Erythroblast (primary cell): ENCODE measurements around the gene BICD2.
"Not testable (repeated sequence)": the region's sequence is repeated elsewhere in the genome, so short reads cannot be mapped to it uniquely, and the experiment has no call there.

Source experiments
- DNase-seq, 2 experiments: peaks; one replicate each; lab custom pipeline; 2025; lab: John Stamatoyannopoulos, UW
- GATA1 ChIP-seq: IDR thresholded peaks from 2 replicates; pipeline ENCODE4 v1.6.1; 2011; ENCODE audit warnings: low read depth, mild to moderate bottlenecking, control low read depth, low read length, moderate library complexity
- POLR2A ChIP-seq: IDR thresholded peaks from 2 replicates; pipeline ENCODE4 v1.6.1; 2011; ENCODE audit warnings: mild to moderate bottlenecking, low read length

The BICD2 gene

DNA sequence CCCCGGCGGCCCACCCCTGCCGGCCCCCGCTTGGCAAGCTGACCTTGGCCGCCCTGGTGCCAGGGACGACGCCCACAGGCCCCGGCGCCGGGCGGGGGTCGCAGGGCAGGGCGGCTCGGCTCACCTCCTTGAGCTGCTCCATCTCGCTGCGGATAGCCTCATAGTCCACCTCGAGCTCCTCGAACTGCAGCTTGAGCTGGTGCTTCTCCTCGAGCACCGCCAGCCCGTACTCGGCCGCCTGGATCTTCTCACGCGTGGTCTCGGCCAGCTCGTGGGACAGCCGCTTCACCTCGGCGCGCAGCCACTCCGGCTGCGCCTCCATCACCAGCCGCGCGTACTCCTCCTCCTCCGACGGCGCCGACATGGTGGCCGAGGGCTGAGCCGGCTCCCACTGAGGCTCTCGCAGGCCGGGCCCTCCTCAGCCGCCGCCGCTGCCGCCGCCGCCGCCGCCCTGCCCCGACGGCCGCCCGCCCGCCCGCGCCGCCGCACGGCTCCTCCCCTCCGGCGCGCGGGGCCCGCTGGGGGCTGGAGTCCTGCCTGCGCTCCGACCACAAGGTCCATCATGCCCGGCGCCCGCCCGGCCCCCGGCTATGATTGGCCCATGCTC lies at the start of gene BICD2:
Gene BICD2 (minus strand): TSS at position 453 of the 607 bp plus-strand sequence. CDS start 89 bp downstream, at position 364.
- no peak for DNase-seq

DNA sequence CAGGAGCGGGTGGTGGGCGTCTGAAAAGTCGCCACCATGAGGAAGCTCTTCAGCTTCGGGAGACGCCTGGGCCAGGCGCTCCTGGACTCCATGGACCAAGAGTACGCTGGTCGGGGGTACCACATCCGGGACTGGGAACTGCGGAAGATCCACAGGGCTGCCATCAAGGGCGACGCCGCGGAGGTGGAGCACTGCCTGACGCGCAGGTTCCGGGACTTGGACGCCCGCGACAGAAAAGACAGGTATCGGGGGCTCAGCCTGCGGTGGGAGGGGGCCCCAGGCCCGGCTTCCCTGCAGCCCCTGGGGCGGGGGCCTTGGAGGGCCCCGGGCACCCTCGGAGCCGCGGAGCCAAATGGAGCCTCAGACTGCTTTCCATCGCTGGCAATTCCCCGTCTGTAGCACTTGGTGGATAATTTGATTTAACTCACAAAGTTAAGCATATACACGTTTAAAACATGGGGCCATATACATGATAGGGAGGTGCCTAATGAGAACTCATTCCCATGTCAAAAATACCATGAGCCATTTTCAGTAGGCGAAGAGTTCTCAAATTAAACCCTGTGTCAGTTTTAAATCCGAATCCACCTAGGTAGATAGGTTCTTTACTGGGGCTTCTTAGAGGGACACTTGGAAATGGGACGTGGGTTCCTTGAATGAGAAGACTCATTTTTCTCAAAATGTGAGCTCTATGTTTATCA lies 45.1 kb upstream of the BICD2 start:
- not testable (repeated sequence) for DNase-seq

More for the DNA sequence above, at the start of gene BICD2:
- TF ChIP-seq GATA1 (no peak), POLR2A (no peak)

DNA sequence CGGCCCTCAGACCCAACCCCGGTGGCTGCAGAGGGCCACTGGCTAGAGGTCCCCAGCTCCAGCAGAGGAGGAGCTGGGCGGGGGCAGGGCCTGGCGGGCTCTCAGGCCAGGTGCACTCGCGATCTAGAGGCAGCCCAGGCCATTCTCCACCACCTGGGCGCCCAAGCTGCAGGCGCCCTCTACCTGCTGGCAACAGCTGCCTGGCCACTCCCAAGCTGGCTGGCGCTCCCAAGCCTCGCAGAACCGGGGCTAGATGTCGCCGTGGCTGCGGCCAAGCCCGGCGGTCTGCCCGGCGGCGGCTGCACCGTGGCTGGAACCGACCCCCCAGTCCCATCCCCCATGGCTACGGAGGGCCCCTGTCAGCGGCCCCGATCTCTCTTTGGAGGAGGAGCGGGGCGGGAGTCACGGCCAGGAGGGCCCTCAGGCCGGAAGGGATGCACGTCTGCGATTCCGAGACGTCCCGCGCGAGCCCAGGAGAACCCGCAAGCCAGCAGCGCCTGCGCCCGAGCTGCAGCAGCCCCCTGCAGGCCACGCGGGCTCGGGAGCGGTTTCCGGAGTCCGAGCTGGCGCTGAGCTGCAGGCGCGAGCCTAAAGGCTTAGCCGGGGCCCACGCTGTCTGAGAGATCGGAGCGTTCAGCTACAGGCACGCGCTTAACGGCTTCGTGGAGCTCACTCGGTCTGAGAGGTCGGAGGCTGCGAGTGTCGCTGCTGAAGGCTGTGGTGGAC lies 44.3 kb upstream of the BICD2 start:
- TF ChIP-seq POLR2A (no peak), GATA1 (no peak)
- DNase-seq = peak; percentile 45 to 62

DNA sequence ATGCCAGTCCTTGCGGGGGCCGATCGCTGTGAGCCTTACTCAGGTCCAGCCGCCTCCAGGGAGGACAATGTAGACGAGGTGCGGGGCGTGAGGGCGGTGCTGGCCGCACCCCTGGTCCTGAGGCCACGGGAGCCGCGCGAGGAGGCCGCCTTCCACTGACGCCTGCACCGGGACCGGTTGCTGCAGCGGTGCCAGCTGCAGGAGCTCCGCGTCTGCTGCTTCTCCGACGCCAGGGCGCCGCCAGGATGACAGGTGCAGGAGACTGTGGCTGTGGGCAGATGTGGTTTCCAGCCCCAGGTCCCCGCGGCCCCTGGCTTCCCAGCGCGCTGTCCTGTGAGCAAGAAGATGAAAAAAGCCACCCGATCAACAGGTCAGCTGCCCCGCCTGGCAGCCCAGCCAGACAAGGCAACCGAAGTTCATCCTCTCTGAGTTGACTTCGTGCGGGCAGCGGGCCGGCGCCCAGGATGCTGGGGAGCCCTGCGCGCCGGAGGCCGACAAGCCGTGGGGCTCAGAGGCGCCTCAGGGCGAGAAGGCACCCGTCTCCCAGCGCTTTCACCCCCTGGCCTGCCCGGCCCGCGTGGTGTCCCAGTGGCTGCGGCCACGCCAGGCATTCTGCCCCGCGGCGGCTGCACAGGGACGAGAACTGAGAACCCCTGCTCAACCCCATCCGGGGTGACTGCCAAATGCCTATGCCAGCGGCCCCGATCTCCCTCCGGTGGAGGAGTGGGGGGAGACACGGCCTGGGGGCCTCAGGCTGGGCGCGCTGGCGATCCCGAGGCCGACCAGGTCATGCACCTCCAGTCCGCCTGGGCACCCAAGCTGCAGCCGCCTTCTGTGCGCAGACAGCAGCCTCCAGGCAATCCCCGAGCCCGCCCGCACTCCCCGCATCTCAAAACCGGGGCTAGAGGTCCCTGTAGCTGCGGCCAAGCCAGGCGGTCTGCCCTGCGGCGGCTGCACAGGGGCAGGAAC lies 43.4 kb upstream of the BICD2 start:
- no peak for DNase-seq
- TF ChIP-seq GATA1 (no peak), POLR2A (no peak)

DNA sequence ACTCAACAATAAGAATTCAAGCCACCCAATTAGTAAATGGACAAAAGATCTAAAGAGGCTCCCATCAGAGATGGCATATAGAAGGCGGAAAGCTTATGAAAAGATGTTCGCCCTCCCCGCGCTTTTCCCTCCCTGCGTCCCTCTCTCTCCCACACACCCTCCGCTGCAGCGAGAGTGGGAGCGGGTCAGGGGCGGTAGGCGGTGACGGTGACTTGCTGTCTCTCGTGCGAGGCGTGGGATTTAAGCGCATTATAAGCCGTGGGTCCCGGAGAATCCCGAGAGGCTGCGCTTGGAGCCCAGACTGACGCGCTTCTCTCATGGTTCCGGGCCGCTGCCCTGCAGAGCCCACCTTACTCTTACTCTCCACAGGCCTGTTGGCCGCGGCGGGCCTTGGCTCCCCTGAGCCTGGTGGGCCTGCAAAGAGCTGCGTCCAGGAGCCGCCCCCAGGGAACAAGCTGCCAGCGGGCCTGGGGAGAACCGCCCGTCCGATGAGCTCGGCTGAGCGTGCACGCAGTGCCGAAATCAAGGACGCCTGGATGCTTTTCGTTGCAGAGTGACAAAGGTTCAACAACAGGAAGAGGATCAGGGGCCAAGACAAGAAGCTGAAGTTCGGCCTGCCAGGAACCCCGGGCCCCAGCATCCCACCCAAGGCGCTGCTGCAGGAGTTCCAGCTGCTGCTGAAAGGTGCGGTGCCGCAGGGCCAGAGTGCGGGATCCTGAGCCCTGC lies 42.6 kb upstream of the BICD2 start:
- no peak for DNase-seq
- TF ChIP-seq GATA1 (no peak), POLR2A (no peak)

DNA sequence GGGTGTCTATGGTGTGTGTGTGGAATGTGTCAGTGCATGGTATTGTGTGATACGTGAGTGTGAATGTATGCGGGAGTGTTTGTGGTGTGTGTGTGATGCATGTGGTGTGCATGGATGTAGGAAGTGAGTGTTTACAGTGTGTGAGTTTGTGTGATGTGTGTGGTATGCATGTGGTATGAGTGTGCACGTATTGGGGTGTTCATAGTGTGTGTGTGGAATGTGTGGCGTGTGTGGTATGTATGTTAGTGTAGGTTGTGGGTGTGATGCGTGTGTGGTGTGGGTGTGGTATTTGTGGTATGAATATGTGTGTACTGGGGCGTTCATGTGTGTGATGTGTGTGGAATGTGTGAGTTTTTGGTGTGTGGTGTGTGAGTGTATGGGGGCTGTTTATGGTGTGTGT lies 40.1 kb upstream of the BICD2 start:
- DNase-seq = no peak
- TF ChIP-seq POLR2A (no peak), GATA1 (no peak)

DNA sequence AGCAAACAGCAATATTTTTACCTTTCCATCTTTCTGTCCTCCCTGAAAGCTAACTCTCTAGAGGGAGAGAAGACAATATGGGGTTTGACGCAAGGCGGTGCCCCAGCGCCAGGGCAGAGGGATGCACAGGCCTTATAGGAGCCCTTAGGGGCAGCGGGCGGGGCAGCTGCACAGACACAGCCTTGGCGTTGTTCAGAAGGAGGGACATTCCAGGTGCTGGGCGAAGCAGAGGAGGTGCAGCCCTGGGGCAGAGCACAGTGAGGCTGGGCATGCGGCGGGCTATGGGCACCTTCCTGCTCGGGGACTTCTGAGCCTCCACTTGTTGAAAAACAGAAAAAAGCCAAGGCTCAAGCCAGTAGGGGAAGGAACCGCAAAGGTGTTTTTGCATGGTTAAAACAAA lies 33.7 kb upstream of the BICD2 start:
- no peak for DNase-seq
- TF ChIP-seq GATA1 = no peak
- TF ChIP-seq POLR2A = no peak

DNA sequence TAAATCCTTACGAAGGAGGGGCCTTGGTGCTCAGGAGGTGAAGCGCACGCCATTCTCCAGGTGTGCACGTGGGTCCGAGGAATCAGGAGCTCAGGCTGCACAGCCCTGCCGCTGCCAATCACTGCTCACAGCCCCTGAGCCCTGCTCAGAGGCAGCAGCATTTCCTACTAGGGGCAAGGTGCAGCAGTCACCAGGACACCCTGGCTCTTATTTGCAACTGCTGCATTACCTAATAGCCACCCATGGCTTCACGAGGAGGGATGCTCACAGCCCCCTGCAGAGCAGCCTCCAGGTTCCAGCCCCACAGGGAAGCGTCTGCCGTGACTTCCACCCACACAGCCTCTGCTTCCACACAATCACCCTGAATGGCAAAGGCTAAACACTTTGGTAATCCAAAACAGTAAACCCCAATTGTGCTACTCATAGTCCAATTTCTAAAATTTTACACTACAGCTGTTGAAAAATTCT lies 31.7 kb upstream of the BICD2 start:
- DNase-seq = not testable (repeated sequence)

DNA sequence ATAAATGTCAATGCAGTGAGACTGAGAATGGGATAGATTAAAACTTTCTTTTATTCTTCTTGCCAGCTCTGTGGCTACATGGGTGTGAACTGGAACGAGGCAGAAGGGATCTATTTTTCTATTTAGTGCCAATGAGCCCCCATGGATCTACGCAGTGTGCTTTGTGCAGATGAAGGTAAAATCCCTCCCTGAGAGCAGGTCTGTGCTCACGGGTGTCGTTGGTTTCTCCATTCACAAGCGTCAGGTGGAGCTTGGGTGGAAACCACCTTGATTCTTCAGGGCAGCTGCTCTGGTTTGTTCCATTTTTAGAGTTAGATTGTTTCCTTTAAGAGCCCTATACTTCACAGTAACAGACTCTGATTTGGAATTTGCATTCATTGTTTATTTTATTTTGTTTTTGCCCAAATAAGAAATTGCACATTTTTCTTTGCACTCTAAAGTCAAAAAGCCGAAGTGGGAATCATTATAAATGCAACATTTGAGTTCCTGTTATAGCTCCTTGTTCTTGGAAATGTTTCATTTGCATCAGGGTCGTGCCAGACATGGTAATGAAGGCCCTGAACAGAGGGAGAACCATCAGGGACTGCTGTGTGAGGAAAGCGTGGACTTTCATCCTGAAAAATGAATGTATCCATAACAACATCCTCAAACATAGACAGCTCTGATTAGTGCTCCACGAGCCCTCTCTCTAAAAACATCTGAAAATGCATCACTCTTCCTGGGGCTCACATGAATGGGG lies 31.1 kb upstream of the BICD2 start:
- no peak for DNase-seq
- no peak for TF ChIP-seq GATA1
- TF ChIP-seq POLR2A = no peak

DNA sequence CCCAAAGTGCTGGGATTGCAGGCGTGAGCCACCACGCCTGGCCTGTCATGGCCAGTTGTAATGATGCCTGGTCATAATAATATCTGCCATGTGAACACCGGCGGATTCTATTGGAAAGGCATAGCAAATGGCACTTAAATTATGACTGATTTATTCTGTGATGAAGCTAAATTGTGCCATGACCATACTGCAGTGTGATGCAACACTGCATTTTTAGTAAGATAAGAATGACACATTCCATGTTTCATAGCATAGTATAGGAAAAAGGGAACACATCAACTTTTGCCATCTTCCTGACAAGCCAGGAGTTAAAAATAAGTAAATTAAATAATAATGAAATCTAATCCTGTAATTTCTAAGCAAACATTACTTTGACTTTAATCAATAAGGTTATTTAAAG lies 30.4 kb upstream of the BICD2 start:
- no peak for DNase-seq
- TF ChIP-seq GATA1 (no peak), POLR2A (no peak)

DNA sequence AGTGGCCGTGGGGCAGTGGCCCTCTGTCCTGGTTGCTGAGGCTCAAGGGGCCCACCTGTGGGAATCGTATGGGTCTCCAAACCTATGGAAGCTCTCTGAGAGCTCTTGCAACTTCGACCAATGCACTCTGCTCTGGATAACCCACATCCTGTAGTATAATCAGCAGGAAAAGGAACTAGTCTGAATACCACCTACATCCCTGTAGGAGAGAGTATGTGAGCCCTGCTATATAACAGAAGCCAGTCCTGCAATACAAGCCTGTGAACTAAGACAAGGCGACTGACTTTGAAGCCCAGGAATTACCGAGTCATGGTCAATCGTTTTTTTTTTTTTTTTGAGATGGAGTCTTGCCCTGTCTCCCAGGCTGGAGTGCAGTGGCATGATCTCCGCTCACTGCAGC lies 29.8 kb upstream of the BICD2 start:
- no peak for DNase-seq
- no peak for TF ChIP-seq GATA1
- TF ChIP-seq POLR2A = no peak

DNA sequence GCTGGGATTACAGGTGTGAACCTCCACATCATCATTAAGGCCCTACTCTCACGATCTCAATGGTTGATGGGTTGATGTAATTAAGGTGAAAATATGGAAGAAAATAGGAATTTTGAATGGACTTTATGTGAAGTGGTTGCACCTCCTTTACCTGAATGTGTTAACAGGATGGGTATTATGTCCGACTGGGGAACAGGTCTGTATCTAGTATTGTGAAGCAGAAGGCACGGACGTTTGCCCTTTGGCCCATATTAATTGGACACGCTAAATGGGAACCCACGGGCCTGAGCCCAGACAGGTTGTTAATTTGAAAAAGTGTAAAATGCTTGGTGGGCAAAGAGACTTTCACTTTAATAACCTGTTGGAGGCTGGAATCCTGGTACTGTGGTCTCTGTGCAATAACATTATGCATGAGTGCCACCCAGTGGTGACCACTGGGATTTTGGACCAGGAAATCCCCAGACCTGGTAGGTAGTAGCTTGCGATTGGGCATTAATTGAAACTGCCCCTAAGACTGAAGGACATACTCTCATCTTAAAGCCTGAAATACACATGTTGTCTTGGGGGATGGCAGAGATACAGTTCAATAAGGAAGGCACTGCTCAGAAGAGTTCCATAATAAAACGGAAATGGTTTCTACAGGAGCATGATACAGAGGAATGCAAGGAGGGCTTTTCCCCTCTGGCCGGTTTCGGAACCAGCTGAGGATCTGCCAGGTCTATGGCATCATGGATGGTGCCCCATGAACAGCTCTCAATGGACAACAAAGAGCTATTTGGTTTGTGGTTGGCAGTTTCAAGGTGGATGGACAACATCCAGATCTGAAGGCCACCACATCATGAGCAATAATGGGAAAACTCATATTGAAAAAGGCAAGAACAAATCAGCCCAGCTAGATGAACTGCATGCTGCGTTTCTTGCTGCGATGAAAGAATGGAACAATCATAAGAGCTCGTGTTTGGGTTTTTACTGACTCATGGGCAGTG lies 26.2 kb upstream of the BICD2 start:
- DNase-seq = peak; percentile 68 to 83
- no peak for TF ChIP-seq POLR2A
